GM18873 (cell line): Measurements from ENCODE around the gene KDM5B.
"Not testable (repeated sequence)": the region's sequence is repeated elsewhere in the genome, so short reads cannot be mapped to it uniquely, and the experiment has no call there.

ENCODE experiments used
- ATAC-seq: cut with Tn5 transposase; IDR thresholded peaks from one replicate; pipeline ENCODE4 v1.9.1; 2021; ENCODE audit warnings: mild to moderate bottlenecking, moderate library complexity, moderate number of reproducible peaks; ENCODE audit not compliant: unreplicated experiment, low FRiP score

The KDM5B gene

DNA sequence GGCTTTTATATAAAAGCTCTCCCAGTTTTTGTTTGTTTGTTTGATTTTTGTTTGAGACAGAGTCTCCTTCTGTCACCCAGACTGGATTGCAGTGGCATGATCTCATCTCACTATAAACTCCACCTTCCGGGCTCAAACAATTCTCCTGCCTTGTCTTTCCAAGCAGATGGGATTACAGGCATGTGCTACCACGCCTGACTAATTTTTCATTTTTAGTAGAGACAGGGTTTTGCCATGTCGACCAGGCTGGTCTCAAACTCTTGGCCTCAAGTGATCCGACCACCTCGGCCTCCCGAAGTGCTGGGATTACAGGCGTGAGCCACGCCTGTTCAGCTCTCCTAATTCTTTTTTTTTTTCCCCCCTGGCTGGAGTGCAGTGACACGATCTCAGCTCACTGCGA is 6.9 kb upstream of the KDM5B start:
- ATAC-seq, result no peak

DNA sequence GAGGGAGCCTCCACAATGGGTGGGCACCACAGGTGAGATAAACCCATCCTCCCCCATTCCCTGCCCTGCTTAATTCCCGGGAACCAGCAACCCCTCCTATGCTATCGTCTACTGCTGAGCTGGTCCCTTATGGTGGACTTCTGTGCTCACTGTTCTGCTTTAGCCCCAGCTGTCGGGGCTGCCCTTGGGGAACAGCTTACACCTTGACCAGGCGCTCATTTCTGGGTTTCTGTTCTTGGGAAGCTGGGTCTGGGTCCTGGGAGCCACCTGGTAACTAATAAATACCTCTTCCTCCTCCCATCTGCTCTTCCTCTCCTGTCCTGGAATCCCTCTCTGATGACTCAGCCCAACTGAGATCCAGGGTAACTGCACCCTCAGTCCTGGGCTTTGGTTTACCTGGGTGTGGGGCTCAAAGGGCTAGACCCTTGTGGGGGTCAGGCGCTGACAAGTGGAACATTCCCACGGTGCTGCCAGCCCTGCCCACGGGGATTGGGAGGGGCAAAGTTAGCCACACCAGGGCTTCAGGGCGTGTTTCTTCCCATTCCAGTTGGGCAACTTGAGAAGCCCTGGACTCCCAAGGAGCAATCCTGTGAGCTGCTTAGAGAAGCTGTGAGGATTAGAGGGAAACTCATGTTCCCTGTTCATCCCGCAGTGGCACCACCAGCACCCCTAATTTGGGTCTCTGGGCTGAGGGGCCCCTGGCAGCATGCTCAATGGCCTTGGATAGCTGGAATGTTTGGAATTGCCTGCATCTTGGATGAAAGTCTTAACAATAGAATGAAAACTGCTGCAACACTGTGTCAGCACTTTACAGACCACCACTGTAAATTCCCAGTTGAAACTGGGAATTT is 4.2 kb upstream of the KDM5B start:
- ATAC-seq, result no peak

DNA sequence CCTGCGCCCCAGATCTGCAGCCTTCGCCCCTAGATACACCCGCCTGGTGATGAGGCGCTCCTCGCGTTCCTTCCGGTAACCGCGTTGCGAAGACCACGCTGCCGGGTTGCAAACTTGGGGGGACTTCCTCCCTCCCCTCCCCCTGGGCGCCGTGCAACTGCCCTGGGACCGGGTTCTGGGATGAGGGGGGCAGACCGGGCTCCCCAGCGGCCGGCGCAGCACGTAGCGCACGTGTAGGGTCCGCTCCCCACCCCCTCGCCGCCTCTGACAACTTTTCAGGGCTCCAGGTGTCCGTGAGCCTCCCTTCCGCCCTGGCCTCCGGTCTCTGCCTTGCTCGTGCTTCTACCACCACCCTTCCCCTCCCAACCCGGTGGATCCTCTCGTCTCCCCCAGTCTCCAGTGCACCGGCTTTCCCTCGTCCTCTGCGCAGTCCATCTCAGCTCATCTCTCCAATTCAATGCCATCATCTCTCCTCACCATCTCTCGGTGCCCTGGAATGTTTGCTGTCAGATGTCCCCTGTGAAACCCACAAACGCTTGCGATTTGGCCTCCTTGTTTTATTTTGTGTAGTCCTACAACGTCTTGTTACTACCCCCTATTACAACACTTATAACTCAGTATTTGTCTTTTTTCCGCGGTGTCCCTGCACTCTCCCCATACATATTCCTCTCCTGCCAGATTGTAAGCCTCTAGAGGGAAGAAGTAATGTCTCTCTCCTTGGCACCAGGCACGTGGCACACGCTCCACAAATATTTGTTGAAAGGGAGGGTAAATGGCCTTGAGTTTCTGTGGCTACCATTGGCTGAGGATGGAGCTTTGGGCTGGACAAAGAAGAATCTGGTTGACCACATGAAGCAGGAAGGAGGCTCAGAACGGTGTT is 3.3 kb upstream of the KDM5B start:
- no peak for ATAC-seq

DNA sequence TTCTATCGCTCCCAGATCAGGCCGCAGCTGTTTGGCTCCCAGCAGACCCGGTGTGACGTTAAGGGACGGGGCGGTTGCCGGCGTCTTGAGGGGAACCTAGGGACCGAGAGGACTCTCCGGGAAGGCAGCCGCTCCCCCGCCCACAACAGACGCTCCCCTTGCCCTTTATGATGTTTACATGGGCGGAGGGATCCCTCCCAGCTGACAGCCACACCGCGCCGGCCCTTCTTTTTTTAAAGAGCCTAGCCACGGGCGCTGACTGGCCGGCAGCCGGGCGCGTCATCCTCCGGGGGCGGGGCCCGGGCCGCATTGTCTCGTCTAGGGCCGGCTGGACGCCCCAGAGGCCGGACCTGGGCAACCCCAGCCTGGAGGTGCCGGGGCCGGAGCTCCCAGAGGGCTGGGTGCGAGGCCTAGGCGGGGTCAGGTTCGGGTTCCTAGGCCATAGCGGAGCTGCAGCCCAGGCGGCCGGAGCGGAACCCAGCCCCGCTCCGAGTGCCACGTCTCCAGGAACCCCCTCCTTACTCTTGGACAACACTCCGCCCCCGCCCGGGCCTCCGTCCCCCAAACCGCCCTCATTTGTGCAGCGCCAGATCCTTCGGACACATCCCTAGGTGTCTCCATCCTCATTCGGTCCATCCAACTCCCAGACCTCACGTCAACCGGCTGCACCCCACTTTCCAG is 2.5 kb upstream of the KDM5B start, which contains the start of gene PCAT6:
PCAT6 (plus strand) TSS at position 340 of the 681 bp plus-strand sequence.
- ATAC-seq, result no peak

DNA sequence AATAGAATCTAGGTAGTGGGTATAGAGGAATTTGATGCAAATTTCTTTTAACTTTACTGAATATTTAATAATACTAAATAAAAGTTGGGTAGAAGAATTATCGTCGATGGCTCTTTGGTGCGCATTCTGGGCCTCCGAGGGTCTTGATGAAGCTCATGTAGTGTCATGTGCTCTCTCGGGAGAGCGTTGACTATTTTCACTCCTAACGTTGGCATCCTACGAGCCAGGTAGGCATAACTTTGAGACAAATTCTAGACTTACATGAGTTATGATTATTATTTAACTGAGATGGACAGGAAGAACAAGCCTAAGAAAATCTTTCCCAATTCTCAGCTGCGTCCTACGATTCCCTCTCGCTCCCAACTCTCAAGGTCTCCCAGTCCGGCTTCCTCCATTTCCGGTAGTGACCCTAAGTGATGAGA is 2.0 kb upstream of the KDM5B start:
- ATAC-seq, result no peak

DNA sequence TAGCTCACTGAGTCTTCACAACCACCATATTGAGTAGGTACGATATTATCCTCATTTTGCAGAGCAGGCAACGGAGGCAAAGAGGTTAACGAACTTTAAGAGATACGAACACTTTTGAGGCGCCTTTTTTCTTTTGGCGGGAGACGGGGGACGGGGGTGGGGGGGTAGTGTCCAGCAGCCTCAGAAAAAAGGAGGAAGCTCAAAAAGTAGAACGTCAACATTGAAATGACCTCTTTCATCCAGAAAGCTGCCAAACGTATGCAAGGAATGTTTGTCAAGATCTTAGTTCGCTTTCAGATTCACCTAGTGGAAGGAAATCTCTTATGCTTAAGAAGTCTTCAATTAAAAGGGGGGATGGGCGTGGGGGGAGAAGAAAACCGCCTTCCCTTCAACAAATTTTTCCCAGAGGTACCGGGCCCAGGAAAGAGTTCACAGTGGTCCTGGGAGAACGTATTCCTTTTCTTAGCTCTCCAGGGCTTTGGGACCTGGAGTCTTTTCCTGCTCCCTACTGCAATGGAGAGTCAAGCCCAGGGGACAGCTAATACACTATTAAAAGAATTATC is 1.5 kb upstream of the KDM5B start:
- no peak for ATAC-seq

DNA sequence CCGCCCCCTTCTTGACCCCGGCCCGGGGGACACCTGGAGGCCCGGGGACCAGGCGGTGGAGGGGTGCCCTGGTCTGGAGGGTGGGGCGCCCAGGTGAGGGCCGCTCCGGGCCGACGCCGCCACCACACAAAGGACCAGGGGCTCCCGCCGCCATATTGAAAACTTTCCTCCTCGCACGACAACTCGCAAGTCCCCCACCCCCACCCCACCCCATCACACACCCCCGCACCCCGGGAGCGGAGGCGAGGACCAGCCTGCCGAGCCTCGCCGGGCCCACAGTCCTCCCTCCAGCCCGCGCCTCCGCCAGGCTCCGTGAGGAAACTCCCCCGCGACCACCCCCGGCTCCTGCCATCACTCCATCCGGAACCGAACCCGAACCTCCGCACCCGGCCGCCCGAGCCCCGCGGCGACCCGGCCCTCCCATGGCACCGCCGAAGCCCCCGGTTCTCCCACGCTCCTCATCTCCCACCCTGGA is 733 bp downstream of the KDM5B start:
- ATAC-seq, result no peak

DNA sequence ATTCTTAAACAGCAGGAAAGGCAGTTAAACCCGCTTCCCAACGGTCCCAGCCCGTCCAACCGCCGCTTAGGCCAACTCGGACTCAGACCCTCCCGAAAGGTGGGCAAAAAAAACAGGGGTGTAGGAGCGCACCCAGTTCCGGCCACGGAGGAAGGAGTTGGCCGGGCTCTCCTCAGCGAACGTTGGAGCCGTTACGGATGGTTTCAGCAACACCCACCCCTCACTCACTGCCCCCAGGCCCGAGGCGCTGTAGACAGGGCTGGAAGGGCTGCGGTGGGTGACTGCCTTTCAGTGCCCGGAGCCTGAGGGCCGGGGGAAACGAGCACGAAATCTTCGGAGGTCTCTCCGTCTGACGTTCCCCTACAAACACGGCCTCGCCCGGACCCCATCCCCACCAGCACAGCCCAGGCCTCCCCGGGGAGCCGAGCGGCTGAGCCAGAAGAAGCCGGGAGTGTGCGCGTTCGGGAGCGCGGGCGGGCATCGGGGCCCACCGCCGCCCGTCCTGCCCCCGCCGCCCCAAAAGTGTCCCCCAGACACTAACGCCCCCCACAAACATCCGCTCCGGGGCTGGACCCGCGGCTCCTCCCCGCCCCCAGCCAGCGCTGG is 1.3 kb downstream of the KDM5B start:
- ATAC-seq, result no peak

DNA sequence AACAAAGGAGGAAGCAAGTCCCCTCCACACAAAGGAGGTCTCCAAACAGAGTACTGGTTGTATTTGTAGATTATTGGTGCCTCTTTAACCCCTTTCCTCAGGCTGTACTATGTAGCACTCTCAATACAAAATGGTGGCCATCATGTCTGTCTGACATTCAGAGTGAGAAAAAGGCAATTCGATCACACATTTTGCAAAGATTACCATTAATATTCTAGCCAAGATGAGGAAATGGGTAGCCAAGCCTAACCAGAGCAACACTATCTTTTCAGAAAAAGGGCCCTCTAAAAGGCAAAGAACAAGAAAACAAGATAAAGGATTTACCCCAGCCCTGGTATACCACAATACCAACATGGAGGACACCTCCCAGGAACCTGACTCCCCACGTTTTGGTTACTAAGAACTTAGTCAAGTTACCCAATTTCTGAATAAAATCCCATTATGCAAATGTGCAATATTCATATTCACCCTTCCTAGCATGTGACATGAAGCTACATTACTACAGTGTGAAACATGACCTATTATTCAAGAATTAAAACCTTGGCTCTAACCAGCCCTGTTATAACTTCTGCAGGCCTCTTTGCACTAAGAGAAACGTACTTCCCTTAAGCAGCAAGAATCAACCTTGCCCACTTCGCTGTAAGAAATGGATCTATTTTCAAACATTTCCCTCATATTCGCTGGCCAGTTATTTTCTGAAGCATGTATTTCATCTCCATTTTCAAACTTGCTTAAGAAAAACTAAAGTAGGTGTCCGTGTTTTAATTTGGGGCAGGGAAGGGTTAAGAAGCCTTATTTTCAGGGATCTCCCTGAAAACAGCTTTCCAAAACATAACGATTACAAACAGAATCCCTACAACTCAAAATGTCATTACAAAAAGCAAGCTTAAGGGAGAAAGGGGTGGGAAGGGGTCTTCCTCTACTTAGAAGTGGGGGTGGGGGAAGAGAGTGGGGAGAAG is 2.1 kb downstream of the KDM5B start:
- no peak for ATAC-seq

DNA sequence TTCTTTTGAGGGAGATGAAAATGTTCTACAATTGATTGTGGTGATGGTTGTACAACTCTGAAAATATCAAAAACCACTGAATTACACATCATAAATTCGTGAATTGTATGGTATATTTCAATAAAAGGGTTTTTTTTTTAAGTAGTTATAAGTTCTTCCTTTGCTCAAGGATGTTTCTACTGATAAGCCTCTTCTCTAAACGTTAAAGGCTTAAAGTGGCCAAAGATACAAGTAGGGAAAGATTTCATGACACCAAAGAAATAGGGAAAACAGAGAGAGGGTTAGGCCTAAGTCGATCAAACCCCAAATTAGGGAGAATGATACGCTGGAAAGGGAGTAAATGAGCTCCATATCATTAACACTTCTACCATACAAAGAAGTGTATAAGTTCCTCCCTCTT is 4.1 kb downstream of the KDM5B start:
- no peak for ATAC-seq

DNA sequence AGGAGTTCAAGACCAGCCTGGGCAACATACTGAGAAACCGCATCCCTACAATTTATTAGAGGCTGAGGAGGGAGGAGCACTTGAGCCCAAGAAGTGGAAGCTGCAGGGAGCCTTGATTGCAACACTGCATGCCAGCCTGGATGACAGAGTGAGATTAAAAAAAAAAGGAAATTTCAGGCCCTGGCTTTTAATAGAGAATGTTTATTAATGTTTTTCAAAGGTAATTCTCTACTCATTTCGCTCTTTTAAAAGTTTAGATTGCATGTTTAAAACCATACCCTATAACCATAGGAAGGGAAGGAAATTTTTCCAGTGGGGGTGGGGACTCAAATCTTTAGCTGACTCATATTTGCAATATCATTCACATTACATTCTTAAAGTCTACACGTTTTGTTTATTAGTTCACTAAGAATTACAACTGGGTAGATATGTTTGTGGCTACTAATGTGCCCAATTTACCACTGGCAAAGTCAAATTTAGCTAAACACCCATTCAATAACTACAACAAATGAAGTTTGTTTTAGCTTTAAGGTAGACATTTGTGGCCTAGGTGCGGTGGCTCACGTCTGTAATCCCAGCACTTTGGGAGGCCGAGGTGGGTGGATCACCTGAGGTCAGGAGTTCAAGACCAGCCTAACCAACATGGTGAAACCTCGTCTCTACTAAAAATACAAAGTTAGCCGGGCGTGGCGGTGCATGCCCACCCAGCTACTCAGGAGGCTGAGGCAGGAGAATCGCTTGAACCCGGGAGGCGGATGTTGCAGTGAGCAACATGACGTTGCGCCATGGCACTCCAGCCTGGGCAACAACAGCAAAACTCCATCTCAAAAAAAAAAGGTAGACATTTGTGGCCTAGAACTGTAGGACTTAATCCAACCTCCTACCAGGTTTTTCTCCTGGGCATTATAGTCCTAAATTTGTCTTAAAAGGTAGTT is 5.0 kb downstream of the KDM5B start:
- ATAC-seq, result no peak

DNA sequence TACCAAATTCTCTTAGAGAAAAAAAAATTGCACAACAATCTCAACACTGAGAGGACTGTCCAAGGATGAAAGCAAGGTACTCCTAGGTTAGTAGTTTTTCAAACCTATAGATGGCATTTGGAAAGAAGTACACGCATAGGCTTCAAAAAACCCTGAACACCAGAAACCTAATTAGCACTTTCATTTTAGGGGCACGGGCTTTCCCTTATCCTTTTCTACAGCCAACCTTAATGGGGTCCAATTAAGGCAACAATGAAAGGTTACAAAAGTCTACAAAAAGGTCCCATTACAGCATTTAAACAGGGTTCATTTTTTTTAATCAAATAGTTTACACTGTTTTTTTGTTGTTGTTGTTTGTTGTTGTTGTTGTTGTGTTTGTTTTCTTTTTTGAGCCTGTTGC is 6.2 kb downstream of the KDM5B start:
- ATAC-seq, result no peak

DNA sequence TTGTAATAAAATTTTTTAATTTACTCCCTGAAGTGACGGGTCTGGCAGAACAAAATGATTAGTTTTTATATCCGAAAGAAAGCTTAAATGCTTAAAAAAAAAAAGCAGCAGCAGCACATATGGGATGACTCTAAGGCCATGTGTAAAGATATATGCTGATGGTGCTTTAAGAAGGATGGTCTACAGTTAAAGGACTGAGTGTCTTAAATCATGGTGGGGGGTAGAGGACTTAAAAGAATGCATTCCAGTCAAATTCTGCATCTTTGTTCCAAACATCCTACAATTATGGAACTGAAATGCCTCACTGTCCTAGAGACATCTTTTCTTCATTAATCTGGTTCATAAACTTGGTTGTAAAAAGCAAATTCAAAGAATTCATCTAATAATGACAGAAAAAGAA is 7.0 kb downstream of the KDM5B start:
- ATAC-seq, result no peak

DNA sequence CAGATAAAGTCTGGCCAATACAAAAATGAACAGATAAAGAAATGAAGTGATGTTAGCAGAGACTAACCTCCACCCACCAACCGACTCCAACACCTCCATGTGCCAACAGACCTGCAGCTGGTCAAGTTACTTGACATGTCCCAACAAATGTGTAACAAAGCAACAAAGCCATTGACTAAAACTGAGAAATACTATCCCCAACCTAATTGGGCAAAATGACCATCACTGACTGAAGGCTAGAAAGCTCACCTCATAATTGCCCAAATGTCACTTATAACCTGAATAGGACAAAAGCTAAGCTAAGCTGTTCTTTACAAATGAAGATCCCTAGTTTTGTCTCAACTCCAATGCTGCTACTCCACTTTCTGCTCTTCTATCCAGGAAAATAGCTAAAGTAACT is 7.5 kb downstream of the KDM5B start:
- no peak for ATAC-seq

DNA sequence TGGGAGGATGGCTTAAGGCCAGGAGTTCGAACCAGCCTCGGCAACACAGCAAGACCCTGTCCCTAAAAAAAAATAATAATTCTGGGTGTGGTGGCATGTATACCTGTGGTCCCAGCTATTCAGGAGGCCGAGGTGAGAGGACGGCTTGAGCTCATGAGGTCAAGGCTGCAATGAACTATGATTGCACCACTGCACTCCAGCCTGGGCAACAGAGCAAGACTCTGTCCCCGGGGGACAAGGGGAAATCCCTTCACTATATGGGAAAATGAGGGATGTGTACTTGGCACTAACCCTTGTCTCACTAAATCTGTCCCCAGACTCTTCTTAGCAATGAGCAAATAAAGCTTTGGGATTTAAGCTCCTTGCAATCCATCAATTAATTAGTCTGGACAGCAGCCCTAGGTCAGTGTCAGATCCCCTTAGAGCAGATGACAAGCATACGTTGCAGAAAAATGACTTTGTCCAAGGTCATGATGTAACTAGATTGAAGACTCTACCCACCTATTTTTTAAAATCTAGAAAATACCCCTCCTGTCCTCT is 9.4 kb downstream of the KDM5B start:
- ATAC-seq, result no peak

DNA sequence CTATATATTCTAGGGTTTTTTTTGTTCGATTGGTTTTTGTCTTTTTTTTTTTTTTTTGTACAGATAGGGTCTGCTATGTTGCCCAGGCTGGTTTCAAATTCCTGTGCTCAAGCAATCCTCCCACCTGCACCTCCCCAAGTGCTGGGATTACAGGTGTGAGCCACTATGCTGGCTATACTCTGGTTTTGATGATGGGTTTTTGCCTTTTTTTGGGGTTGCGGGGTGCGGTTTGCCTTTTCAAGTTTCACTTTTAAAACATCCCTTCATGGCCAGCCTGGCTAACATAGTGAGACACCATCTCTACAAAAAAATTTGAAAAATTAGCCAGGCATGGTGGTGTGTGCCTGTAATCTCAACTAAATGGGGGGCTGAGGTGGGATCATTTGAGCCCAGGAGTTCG is 10.0 kb downstream of the KDM5B start:
- no peak for ATAC-seq

DNA sequence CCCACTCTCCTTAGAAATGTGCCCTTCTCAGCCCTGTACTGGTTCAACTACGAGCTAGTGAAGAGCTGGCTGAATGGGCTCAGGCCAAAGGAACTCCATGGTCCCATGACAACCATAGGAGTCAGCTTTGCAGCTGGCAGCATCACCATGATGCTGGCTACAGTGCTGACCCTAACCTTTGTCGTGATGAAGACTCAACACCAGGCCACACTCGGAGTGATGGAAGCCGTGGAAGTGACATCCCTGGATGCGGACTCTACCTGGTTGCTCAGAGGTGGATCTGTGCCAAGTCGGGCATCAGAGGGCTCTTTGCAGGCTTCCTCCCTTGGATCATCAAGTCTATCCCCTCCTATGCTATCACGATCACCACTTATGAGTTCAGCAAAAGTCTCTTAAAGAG is 11.6 kb downstream of the KDM5B start:
- no peak for ATAC-seq

DNA sequence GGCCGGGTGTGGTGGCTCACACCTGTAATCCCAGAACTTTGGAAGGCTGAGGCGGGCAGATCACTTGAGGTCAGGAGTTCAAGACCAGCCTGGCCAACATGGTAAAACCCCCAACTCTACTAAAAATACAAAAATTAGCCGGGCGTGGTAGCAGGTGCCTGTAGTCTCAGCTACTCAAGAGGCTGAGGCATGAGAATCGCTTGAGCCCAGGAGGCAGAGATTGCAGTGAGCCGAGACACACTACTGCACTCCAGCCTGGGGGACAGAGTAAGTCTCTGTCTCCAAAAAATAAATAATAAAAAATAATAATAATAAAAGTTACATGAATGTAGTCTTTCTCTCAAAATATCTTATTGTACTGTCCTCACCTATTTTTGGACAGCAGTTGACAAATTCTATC is 13.3 kb downstream of the KDM5B start:
- ATAC-seq, result not testable (repeated sequence)
